ENCODE measurements around the gene PROSER2. TPM values are rescaled to one million over a fixed set of nuclear protein-coding genes. Genes with fewer than 3 reads are reported as not detected.

PROSER2 gene
- total and polyA plus RNA-seq, 4 donors: 6.5 to 24.9 (median 9.9) TPM

GRCh38 chr10:11841375-11841774 lies 18.2 kb downstream of the PROSER2 start:
- WGBS: 37% methylated on average over 3 of the region's 3 CpGs

GRCh38 chr10:11842411-11842810 lies 19.3 kb downstream of the PROSER2 start:
- Histone ChIP-seq H3K9ac (ENCODE audit: low read depth in 1 of 2, low read length in 2 of 2) (no peak overlapping the region), H3K36me3 (ENCODE audit: control insufficient read depth in 4 of 4, insufficient read depth in 3 of 4, low read depth in 1 of 4, low read length in 3 of 4) (no peaks in the 10 kb centered on the region), H3K27ac (ENCODE audit: low read depth in 1 of 2, low read length in 2 of 2) (peak overlapping the region in 1 of 2 donors; percentile 11), H3K4me3 (ENCODE audit: low read depth in 1 of 3, low read length in 3 of 3) (no peak overlapping the region), H3K9me3 (ENCODE audit: control insufficient read depth in 4 of 4, low read length in 3 of 4) (no peaks in the 10 kb centered on the region), H3K4me1 (ENCODE audit: control insufficient read depth in 4 of 4, insufficient read depth in 4 of 4, low read length in 3 of 4) (peaks cover 5 to 32% (median 18%) of the 10 kb centered on the region in 4 donors), H3K27me3 (ENCODE audit: control insufficient read depth in 4 of 4, insufficient read depth in 4 of 4, low read length in 3 of 4) (no peaks in the 10 kb centered on the region)
- no peak for DNase-seq (ENCODE audit: low spot score)
- 71% methylated on average over 3 of the region's 3 CpGs for WGBS
- TF ChIP-seq GABPA (IDR thresholded peaks at IDR 0.05 in 1 of 2, conservative IDR thresholded peaks at IDR 0.05 in 1 of 2): no peak
- no peak for TF ChIP-seq ATF3 (IDR thresholded peaks at IDR 0.05)
- TF ChIP-seq TAF1 (conservative IDR thresholded peaks at IDR 0.05): no peak
- no peak for TF ChIP-seq JUND (IDR thresholded peaks at IDR 0.05)
- no peak for TF ChIP-seq HNF4G (IDR thresholded peaks at IDR 0.05)
- no peak for TF ChIP-seq EGR1 (IDR thresholded peaks at IDR 0.05; ENCODE audit: low read depth in 2 of 2)
- no peak for TF ChIP-seq MAX (IDR thresholded peaks at IDR 0.05)
- TF ChIP-seq RXRA (IDR thresholded peaks at IDR 0.05): no peak
- TF ChIP-seq CTCF (IDR thresholded peaks at IDR 0.05; ENCODE audit: low read depth, low read length, missing input control): no peak
- TF ChIP-seq RAD21 (IDR thresholded peaks at IDR 0.05): no peak

More at GRCh38 chr10:11841375-11841774, 18.2 kb downstream of the PROSER2 start:
- H3K27ac ChIP-seq (ENCODE audit: low read depth in 1 of 2, low read length in 2 of 2): no peak overlapping the region
- no peak overlapping the region for H3K9ac ChIP-seq (ENCODE audit: low read depth in 1 of 2, low read length in 2 of 2)
- no peaks in the 10 kb centered on the region for H3K27me3 ChIP-seq (ENCODE audit: control insufficient read depth in 4 of 4, insufficient read depth in 4 of 4, low read length in 3 of 4)
- H3K36me3 ChIP-seq (ENCODE audit: control insufficient read depth in 4 of 4, insufficient read depth in 3 of 4, low read depth in 1 of 4, low read length in 3 of 4): no peaks in the 10 kb centered on the region
- DNase-seq (ENCODE audit: low spot score): no peak
- peaks cover 5 to 37% (median 25%) of the 10 kb centered on the region in 4 donors for H3K4me1 ChIP-seq (ENCODE audit: control insufficient read depth in 4 of 4, insufficient read depth in 4 of 4, low read length in 3 of 4)
- H3K9me3 ChIP-seq (ENCODE audit: control insufficient read depth in 4 of 4, low read length in 3 of 4): no peaks in the 10 kb centered on the region
- TF ChIP-seq MAX (IDR thresholded peaks at IDR 0.05): no peak
- TF ChIP-seq SP1 (IDR thresholded peaks at IDR 0.05): peak; percentile 27
- peak; percentile 68 for TF ChIP-seq FOXA1 (IDR thresholded peaks at IDR 0.05)
- peak; percentile 17 to 18 for TF ChIP-seq HNF4A (conservative IDR thresholded peaks at IDR 0.05)
- TF ChIP-seq FOXA2 (IDR thresholded peaks at IDR 0.05): peak; percentile 77
- TF ChIP-seq YY1 (IDR thresholded peaks at IDR 0.05): peak; percentile 19
- no peak for TF ChIP-seq GABPA (IDR thresholded peaks at IDR 0.05 in 1 of 2, conservative IDR thresholded peaks at IDR 0.05 in 1 of 2)
- TF ChIP-seq REST (IDR thresholded peaks at IDR 0.05): no peak
- TF ChIP-seq ZBTB33 (IDR thresholded peaks at IDR 0.05): peak; percentile 28
- peak in 1 of 2 donors; percentile 24 for TF ChIP-seq RXRA (IDR thresholded peaks at IDR 0.05)
- peak; percentile 43 to 54 for TF ChIP-seq JUND (IDR thresholded peaks at IDR 0.05)
- no peak overlapping the region for H3K4me3 ChIP-seq (ENCODE audit: low read depth in 1 of 3, low read length in 3 of 3)

Data from liver (tissue), 9 donors.